NCI-H146 treated with DMSO at 0.1 percent for 48 hours (cell line): ENCODE measurements around the gene SCT.

Experiments
- DNase-seq: peaks from one replicate; lab custom pipeline; 2025; ENCODE audit not compliant: unreplicated experiment; lab: John Stamatoyannopoulos, UW

The SCT gene

GRCh38 chr11:643849-644738, 17.1 kb upstream of the SCT start:
- DNase-seq, result no peak

- no peak for DNase-seq
Measured at GRCh38 chr11:643366-643765, 16.4 kb upstream of the SCT start.

- DNase-seq, result no peak
Measured at GRCh38 chr11:641806-642370, 14.9 kb upstream of the SCT start.

- no peak for DNase-seq
Measured at GRCh38 chr11:640021-640706, 13.2 kb upstream of the SCT start.

DNA sequence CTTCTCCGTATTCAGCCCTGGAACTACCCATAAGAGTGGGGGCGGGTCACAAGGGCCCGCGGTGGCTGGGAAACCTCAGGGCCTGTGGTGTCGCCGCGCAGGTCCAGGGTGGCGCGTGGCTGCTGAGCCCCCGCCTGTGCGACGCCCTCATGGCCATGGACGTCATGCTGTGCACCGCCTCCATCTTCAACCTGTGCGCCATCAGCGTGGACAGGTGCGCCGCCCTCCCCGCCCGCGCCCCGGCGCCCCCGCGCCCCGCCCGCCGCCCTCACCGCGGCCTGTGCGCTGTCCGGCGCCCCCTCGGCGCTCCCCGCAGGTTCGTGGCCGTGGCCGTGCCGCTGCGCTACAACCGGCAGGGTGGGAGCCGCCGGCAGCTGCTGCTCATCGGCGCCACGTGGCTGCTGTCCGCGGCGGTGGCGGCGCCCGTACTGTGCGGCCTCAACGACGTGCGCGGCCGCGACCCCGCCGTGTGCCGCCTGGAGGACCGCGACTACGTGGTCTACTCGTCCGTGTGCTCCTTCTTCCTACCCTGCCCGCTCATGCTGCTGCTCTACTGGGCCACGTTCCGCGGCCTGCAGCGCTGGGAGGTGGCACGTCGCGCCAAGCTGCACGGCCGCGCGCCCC, 12.5 kb upstream of the SCT start:
- no peak for DNase-seq

GRCh38 chr11:638631-639331, 11.8 kb upstream of the SCT start:
- DNase-seq, result no peak

- no peak for DNase-seq
Measured at GRCh38 chr11:637593-638521, 10.9 kb upstream of the SCT start.

- DNase-seq, result no peak
Measured at GRCh38 chr11:637333-637592, 10.3 kb upstream of the SCT start.

DNA sequence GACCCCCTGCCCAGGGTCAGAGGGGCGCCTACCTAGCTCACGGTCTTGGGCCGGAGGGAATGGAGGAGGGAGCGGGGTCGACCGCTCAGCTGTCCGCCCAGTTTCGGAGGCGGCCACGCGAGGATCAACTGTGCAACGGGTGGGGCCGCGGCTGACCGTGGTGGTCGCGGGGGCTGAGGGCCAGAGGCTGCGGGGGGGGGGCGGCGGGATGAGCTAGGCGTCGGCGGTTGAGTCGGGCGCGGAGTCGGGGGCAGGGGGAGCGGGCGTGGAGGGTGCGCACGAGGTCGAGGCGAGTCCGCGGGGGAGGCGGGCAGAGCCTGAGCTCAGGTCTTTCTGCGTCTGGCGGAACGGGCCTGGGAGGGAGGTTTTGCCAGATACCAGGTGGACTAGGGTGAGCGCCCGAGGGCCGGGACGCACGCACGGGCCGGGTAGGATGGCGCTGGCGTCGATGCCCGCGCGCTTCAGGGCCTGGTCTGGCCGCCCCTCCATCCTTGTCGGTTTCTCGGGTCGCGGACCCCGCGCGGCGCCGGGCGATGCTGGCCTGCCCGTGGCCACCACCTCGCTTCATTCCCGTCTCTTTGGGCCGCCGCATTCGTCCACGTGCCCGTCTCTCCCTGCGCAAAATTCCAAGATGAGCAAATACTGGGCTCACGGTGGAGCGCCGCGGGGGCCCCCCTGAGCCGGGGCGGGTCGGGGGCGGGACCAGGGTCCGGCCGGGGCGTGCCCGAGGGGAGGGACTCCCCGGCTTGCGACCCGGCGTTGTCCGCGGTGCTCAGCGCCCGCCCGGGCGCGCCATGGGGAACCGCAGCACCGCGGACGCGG, 9.7 kb upstream of the SCT start, which contains the start of gene DRD4:
Gene DRD4 (plus strand): TSS at position 759 of the 822 bp plus-strand sequence. CDS start 36 bp downstream, at position 795.
- no peak for DNase-seq

GRCh38 chr11:635945-636510, 9.0 kb upstream of the SCT start:
- no peak for DNase-seq

DNA sequence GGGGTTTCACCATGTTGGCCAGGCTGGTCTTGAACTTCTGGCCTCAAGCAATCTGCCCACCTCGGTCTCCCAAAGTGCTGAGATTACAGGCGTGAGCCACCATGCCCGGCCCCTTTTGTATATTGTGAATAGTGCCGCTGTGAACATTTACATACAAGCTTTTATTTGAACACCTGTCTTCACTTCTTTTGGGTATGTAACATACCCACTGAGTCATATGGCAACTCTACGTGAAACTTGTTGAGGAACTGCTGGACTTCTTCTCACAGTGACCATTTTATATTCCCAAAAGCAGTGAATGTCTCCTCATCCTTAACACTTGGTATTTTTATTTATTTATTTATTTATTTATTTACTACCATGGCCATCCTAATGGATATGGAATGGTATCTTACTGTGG, 3.9 kb upstream of the SCT start:
- DNase-seq, result no peak

GRCh38 chr11:629237-629583, 2.2 kb upstream of the SCT start:
- DNase-seq, result no peak

DNA sequence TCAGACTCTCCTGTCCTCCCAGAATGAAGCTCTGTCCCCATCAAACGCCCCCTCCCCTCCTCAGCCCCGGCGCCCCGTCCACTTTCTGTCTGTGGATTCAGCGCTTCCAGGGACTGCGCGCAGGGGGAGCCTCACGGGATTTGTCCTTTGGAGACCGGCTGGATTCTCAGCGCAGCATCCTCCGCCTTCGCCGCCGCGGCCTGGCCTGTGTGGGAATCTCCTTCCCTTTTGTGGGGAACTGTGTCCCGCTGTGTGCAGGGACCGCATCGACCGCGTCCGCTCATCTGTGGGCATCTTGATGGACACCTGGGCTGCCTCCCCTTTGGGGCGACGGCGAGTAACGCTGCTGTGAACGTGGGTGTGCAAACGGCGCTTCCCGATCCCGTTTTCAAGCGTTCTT, 1.1 kb upstream of the SCT start:
- DNase-seq, result no peak

GRCh38 chr11:627308-627576, 261 bp upstream of the SCT start:
- no peak for DNase-seq

DNA sequence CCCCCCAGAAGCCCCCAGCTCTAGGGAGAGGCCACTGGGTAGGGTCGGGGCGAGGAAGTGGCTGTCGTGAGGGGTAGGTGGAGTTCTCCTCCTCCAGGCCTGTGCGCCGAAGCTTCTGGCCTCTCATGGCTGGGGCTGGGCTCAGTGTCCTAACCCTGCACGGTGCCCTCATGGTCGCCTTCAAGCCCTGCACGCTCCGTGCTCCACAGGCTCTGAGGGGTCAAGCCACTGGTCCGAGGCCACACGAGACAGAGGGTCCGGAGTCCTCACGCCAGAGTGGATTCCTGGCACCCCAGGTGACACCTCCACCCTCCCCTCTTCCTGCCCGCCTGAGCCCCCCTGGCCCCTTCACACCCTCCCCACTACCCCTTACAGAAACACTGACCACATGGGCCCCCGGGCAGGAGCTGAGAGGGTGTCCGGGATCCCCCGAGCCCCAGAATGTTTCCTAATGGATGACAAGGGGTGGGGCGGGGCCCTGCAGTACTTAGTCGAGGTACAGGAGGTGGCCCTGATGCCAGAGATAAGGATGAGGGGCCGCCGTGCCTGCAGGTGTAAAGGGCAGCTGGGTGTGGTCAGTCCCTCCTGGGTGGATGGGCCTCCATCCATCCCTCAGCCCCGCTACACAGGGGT, 1.2 kb downstream of the SCT start:
- no peak for DNase-seq

- DNase-seq, result no peak
Measured at GRCh38 chr11:624705-625635, 2.0 kb downstream of the SCT start, which contains the start of gene CDHR5. Gene CDHR5, minus strand, starts transcription at chr11:624955. Its CDS starts 53 bp downstream, at chr11:624902.

GRCh38 chr11:623999-624704, 2.8 kb downstream of the SCT start:
- no peak for DNase-seq
